Measurements from ENCODE around the gene SAE1. TPM values are rescaled to one million over a fixed set of nuclear protein-coding genes. Genes with fewer than 3 reads are reported as not detected.

SAE1 gene
- total RNA-seq, 1 donor from 2014 or later, result 305 TPM

GRCh38 chr19:47124937-47125668 is 5.5 kb upstream of the SAE1 start:
- H3K4me3 Mint-ChIP-seq, result no peak overlapping the region
- H3K4me1 Mint-ChIP-seq, result peaks cover 6% of the 10 kb centered on the region

GRCh38 chr19:47125669-47125938 is 5.0 kb upstream of the SAE1 start:
- no peak overlapping the region for H2AFZ ChIP-seq (replicated peaks)
- no peak for DNase-seq (ENCODE audit: low spot score)
- peaks cover 6% of the 10 kb centered on the region for H3K4me1 Mint-ChIP-seq
- no peaks in the 10 kb centered on the region for H3K79me2 ChIP-seq (ENCODE audit: low read depth)
- TF ChIP-seq EZH2phosphoT487 (IDR thresholded peaks at IDR 0.05), result no peak
- peaks cover 3% of the 10 kb centered on the region for H3K36me3 Mint-ChIP-seq
- H4K20me1 ChIP-seq (ENCODE audit: low read depth), result no peaks in the 10 kb centered on the region
- no peak overlapping the region for H3K4me3 Mint-ChIP-seq
- no peak overlapping the region for H3K4me2 ChIP-seq
- H3K9me3 ChIP-seq (ENCODE audit: low read depth), result no peaks in the 10 kb centered on the region
- H3F3A ChIP-seq (ENCODE audit: low read depth), result peaks cover 14% of the 10 kb centered on the region
- no peaks in the 10 kb centered on the region for H3K36me3 ChIP-seq
- H3K4me1 ChIP-seq, result no peaks in the 10 kb centered on the region
- no peak overlapping the region for H3K27ac ChIP-seq
- H3K9me3 Mint-ChIP-seq, result peaks cover 4% of the 10 kb centered on the region
- no peak overlapping the region for H3K9ac ChIP-seq
- H3K27me3 ChIP-seq, result no peaks in the 10 kb centered on the region
- H3K27ac Mint-ChIP-seq, result no peak overlapping the region
- H3K4me3 ChIP-seq, result no peak overlapping the region
- H3K27me3 Mint-ChIP-seq (ENCODE audit: insufficient read depth, low read depth), result peaks cover 6% of the 10 kb centered on the region

More at GRCh38 chr19:47124937-47125668, 5.5 kb upstream of the SAE1 start:
- H2AFZ ChIP-seq (replicated peaks), result peak overlapping the region; percentile 87
- H3K79me2 ChIP-seq (ENCODE audit: low read depth), result no peaks in the 10 kb centered on the region
- no peaks in the 10 kb centered on the region for H3K36me3 ChIP-seq
- H3K36me3 Mint-ChIP-seq, result no peaks in the 10 kb centered on the region
- peak overlapping the region; percentile 76 for H3K27ac Mint-ChIP-seq
- H3F3A ChIP-seq (ENCODE audit: low read depth), result peaks cover 11% of the 10 kb centered on the region
- H3K4me3 ChIP-seq, result no peak overlapping the region
- H4K20me1 ChIP-seq (ENCODE audit: low read depth), result no peaks in the 10 kb centered on the region
- no peaks in the 10 kb centered on the region for H3K27me3 ChIP-seq
- TF ChIP-seq CTCF (IDR thresholded peaks at IDR 0.05) (peak; percentile 81), EZH2 (IDR thresholded peaks at IDR 0.05) (no peak)
- H3K27ac ChIP-seq, result no peak overlapping the region
- no peak overlapping the region for H3K4me2 ChIP-seq
- H3K9ac ChIP-seq, result no peak overlapping the region
- H3K9me3 Mint-ChIP-seq, result no peaks in the 10 kb centered on the region
- peak; percentile 83 for DNase-seq (ENCODE audit: low spot score)
- no peaks in the 10 kb centered on the region for H3K4me1 ChIP-seq
- H3K9me3 ChIP-seq (ENCODE audit: low read depth), result no peaks in the 10 kb centered on the region
- H3K27me3 Mint-ChIP-seq (ENCODE audit: insufficient read depth, low read depth), result peaks cover 3% of the 10 kb centered on the region

GRCh38 chr19:47129579-47129978 is 1.1 kb upstream of the SAE1 start:
- Histone ChIP-seq H3K27ac (no peak overlapping the region), H3K4me1 (peaks cover 26% of the 10 kb centered on the region), H3K9me3 (ENCODE audit: low read depth) (no peaks in the 10 kb centered on the region), H2AFZ (replicated peaks) (peak overlapping the region; percentile 4), H3K36me3 (no peaks in the 10 kb centered on the region), H3K9ac (no peak overlapping the region), H3K4me3 (no peak overlapping the region), H3K4me2 (no peak overlapping the region), H3K27me3 (no peaks in the 10 kb centered on the region), H3K79me2 (ENCODE audit: low read depth) (peaks cover 39% of the 10 kb centered on the region), H3F3A (ENCODE audit: low read depth) (peaks cover 18% of the 10 kb centered on the region), H4K20me1 (ENCODE audit: low read depth) (peaks cover 30% of the 10 kb centered on the region)
- Mint-ChIP-seq H3K36me3 (peaks cover 24% of the 10 kb centered on the region), H3K27me3 (ENCODE audit: insufficient read depth, low read depth) (peaks cover 12% of the 10 kb centered on the region), H3K9me3 (peaks cover 5% of the 10 kb centered on the region), H3K4me1 (peaks cover 33% of the 10 kb centered on the region), H3K4me3 (peak overlapping the region; percentile 74), H3K27ac (no peak overlapping the region)
- no peak for DNase-seq (ENCODE audit: low spot score)
- TF ChIP-seq EZH2 (IDR thresholded peaks at IDR 0.05) (no peak), CTCF (IDR thresholded peaks at IDR 0.05) (no peak)

- no peaks in the 10 kb centered on the region for H3K27me3 ChIP-seq
- H2AFZ ChIP-seq (replicated peaks), result peak overlapping the region; percentile 4
- peaks cover 27% of the 10 kb centered on the region for H3K4me1 ChIP-seq
- H3K9me3 ChIP-seq (ENCODE audit: low read depth), result no peaks in the 10 kb centered on the region
- Mint-ChIP-seq H3K27ac (peak overlapping the region; percentile 99), H3K9me3 (peaks cover 5% of the 10 kb centered on the region), H3K27me3 (ENCODE audit: insufficient read depth, low read depth) (peaks cover 12% of the 10 kb centered on the region), H3K4me3 (peak overlapping the region; percentile 100), H3K4me1 (peaks cover 32% of the 10 kb centered on the region), H3K36me3 (peaks cover 26% of the 10 kb centered on the region)
- H3K4me2 ChIP-seq, result no peak overlapping the region
- peaks cover 35% of the 10 kb centered on the region for H4K20me1 ChIP-seq (ENCODE audit: low read depth)
- peaks cover 44% of the 10 kb centered on the region for H3K79me2 ChIP-seq (ENCODE audit: low read depth)
- no peak overlapping the region for H3K4me3 ChIP-seq
- no peak for DNase-seq (ENCODE audit: low spot score)
- H3K27ac ChIP-seq, result no peak overlapping the region
- H3K9ac ChIP-seq, result no peak overlapping the region
- no peaks in the 10 kb centered on the region for H3K36me3 ChIP-seq
- TF ChIP-seq EZH2 (IDR thresholded peaks at IDR 0.05) (no peak), EZH2phosphoT487 (IDR thresholded peaks at IDR 0.05) (no peak), CTCF (IDR thresholded peaks at IDR 0.05) (no peak)
- peaks cover 13% of the 10 kb centered on the region for H3F3A ChIP-seq (ENCODE audit: low read depth)
These were observed 481 bp upstream of the SAE1 start for GRCh38 chr19:47130120-47130588.
